K562 (cell line): ENCODE data around the gene GABRB3. TPM values are rescaled to one million over a fixed set of nuclear protein-coding genes. Genes with fewer than 3 reads are reported as not detected.

Experiments used
- BMI1 ChIP-seq: fragments of 150-350 bp; IDR thresholded peaks from 2 replicates; pipeline ENCODE4 v1.6.1; 2014; ENCODE audit warnings: low read length
- CHD4 ChIP-seq: fragments of 200-600 bp; sonication (generic); IDR thresholded peaks from 3 replicates; pipeline ENCODE4 v1.6.1; 2012; ENCODE audit warnings: low read depth, mild to moderate bottlenecking, mixed read lengths, low read length, inconsistent platforms; ENCODE audit not compliant: insufficient read depth, insufficient replicate concordance, poor library complexity, severe bottlenecking
- CXXC5 ChIP-seq: fragments of 250-450 bp; sonication (Bioruptor Pico); IDR thresholded peaks from 2 replicates; pipeline ENCODE4 v1.8.0; 2022; ENCODE audit warnings: inconsistent platforms, mild to moderate bottlenecking, moderate library complexity
- KDM5B ChIP-seq: fragments of 200-600 bp; sonication (generic); IDR thresholded peaks from 2 replicates; pipeline ENCODE4 v1.6.1; 2012; ENCODE audit warnings: low read depth, mild to moderate bottlenecking, moderate library complexity, low read length, control low read depth, inconsistent platforms; ENCODE audit not compliant: insufficient replicate concordance
- KLF10 ChIP-seq: fragments of 250-450 bp; sonication (Bioruptor Pico); IDR thresholded peaks from 2 replicates; pipeline ENCODE4 v1.6.1; 2021; ENCODE audit warnings: matching md5 sums
- NBN ChIP-seq: fragments of 450-650 bp; IDR thresholded peaks from 2 replicates; pipeline ENCODE4 v1.6.1; 2016; ENCODE audit warnings: low read depth, mild to moderate bottlenecking
- REST ChIP-seq, 2 experiments: fragments of 450-650 bp; formaldehyde crosslinking in 1 of 2; IDR thresholded peaks; 2 replicates each; pipeline versions ENCODE4 v1.4.0 to v1.6.1; 2014 to 2020; ENCODE audit warnings: mild to moderate bottlenecking in 2 of 2, borderline replicate concordance in 1 of 2, low read depth in 1 of 2
- ZSCAN32 ChIP-seq: fragments of 450-650 bp; formaldehyde crosslinking; IDR thresholded peaks from 2 replicates; pipeline ENCODE4 v1.4.0; 2020; ENCODE audit warnings: mild to moderate bottlenecking, moderate library complexity
- polyA plus RNA-seq, 8 experiments: library from polyadenylated mRNA; depleted of rRNA in 4 of 8; stranded (reverse) in 5 of 8; unstranded in 3 of 8; fragments of >200 nt; fragmentation: Nextera tagmentation in 2 of 8; fragmentation: Illumina TruSeq in 1 of 8; extraction: Ambion mirVana in 2 of 8; extraction: Trizol in 1 of 8; gene quantifications; 2 replicates each; pipeline versions ENCODE4 v1.2.1 to v1.2.3, GENCODE V29; 2011 to 2014; ENCODE audit warnings: inconsistent platforms in 1 of 8, missing spikeins in 1 of 8
- total RNA-seq, 7 experiments: library from RNA; depleted of rRNA in 6 of 7; stranded (reverse); fragments of >200 nt in 6 of 7; fragmentation: Illumina TruSeq in 2 of 7; extraction: Trizol in 2 of 7; gene quantifications; 2 replicates each; pipeline versions ENCODE4 v1.2.1 to v1.2.3, GENCODE V29; 2011 to 2021; ENCODE audit warnings: low replicate concordance in 1 of 7
- TF ChIP-seq, protein P1 (sequence below): fragments of 250-450 bp; sonication (Bioruptor Pico); IDR thresholded peaks from 2 replicates; pipeline ENCODE4 v1.5.0; 2021; ENCODE audit warnings: mild to moderate bottlenecking, borderline replicate concordance
- TF ChIP-seq, protein P2 (sequence below): sonication (generic); IDR thresholded peaks from 2 replicates; pipeline ENCODE4 v1.6.1; 2016

Gene GABRB3
- total and polyA plus RNA-seq, 9 of the 15 experiments (the other 6 are each of a cell fraction or from before 2014, with no cell fraction given), result 0.09 to 1.4 (median 0.49) TPM

- TF ChIP-seq REST (IDR thresholded peaks at IDR 0.05; ENCODE audit: borderline replicate concordance), result no peak
- no peak for TF ChIP-seq REST (CRISPR knock-in tag; IDR thresholded peaks at IDR 0.05; ENCODE audit: low read depth)
- no peak for TF ChIP-seq KLF10 (CRISPR knock-in tag)
- no peak for TF ChIP-seq CHD4
- no peak for TF ChIP-seq ZSCAN32
- no peak for TF ChIP-seq BMI1
- TF ChIP-seq, protein P1, sequence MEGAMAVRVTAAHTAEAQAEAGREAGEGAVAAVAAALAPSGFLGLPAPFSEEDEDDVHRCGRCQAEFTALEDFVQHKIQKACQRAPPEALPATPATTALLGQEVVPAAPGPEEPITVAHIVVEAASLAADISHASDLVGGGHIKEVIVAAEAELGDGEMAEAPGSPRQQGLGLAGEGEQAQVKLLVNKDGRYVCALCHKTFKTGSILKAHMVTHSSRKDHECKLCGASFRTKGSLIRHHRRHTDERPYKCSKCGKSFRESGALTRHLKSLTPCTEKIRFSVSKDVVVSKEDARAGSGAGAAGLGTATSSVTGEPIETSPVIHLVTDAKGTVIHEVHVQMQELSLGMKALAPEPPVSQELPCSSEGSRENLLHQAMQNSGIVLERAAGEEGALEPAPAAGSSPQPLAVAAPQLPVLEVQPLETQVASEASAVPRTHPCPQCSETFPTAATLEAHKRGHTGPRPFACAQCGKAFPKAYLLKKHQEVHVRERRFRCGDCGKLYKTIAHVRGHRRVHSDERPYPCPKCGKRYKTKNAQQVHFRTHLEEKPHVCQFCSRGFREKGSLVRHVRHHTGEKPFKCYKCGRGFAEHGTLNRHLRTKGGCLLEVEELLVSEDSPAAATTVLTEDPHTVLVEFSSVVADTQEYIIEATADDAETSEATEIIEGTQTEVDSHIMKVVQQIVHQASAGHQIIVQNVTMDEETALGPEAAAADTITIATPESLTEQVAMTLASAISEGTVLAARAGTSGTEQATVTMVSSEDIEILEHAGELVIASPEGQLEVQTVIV (CRISPR knock-in tag), result no peak
- no peak for TF ChIP-seq NBN
- TF ChIP-seq CXXC5 (CRISPR knock-in tag), result no peak
- TF ChIP-seq KDM5B, result no peak
- TF ChIP-seq, protein P2, sequence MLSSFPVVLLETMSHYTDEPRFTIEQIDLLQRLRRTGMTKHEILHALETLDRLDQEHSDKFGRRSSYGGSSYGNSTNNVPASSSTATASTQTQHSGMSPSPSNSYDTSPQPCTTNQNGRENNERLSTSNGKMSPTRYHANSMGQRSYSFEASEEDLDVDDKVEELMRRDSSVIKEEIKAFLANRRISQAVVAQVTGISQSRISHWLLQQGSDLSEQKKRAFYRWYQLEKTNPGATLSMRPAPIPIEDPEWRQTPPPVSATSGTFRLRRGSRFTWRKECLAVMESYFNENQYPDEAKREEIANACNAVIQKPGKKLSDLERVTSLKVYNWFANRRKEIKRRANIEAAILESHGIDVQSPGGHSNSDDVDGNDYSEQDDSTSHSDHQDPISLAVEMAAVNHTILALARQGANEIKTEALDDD, result no peak
Observed at GRCh38 chr15:26562336-26562735, 210.5 kb downstream of the GABRB3 start (continued).
